Erythroblast (primary cell): ENCODE results near the gene USP28.

Experiments used
- GATA1 ChIP-seq: IDR thresholded peaks from 2 replicates; pipeline ENCODE4 v1.6.1; 2011; ENCODE audit warnings: low read depth, mild to moderate bottlenecking, control low read depth, low read length, moderate library complexity
- POLR2A ChIP-seq: IDR thresholded peaks from 2 replicates; pipeline ENCODE4 v1.6.1; 2011; ENCODE audit warnings: mild to moderate bottlenecking, low read length

GRCh38 chr11:113875234-113876073, at the start of gene USP28:
- peak; percentile 92 for TF ChIP-seq POLR2A
- TF ChIP-seq GATA1, result no peak
